Measurements from ENCODE around the gene ZNF474. TPM values are rescaled to one million over a fixed set of nuclear protein-coding genes. Genes with fewer than 3 reads are reported as not detected.

The ZNF474 gene
- total RNA-seq, 3 donors from 2014 or later = 0.28 to 0.61 TPM; not detected in 1

DNA sequence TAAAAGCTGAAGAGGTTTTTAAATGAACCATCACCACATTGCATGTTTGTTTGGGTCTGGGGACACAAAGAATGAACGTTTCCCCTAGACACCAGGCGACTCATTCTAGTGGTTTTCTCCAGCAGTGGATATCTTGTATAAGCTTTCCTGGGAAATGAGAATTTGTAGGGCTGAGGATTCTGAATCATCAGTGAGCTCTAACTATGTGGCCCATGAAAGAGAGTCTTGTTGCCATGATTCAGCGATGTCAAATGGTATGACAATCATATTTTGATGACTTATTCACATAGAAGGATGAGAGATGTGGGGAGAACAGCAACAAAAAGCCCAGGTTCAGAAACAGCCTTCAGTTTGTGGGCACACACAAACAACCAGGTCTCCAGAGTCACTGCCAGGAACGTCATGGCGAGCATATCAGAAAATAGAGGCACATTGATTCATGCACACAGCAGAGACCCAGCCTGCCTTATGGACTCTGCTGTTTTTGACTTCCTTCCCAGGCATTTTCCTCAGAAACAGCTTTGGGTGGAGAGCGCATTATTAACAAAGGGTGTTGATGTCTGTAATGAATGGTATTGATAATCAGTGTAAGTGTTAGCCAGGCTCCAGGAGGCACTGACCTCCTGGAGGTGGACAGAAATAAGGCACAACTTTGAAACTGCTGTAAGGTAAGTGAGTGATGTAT is 13.3 kb downstream of the ZNF474 start:
- H3K4me3 ChIP-seq = no peak overlapping the region
- H3K36me3 ChIP-seq (ENCODE audit: low read depth) = no peaks in the 10 kb centered on the region
- ATAC-seq (no peak), DNase-seq (no peak)
- H3K4me1 ChIP-seq (ENCODE audit: low read depth) = no peaks in the 10 kb centered on the region
- no peaks in the 10 kb centered on the region for H3K9me3 ChIP-seq
- TF ChIP-seq, protein P1, sequence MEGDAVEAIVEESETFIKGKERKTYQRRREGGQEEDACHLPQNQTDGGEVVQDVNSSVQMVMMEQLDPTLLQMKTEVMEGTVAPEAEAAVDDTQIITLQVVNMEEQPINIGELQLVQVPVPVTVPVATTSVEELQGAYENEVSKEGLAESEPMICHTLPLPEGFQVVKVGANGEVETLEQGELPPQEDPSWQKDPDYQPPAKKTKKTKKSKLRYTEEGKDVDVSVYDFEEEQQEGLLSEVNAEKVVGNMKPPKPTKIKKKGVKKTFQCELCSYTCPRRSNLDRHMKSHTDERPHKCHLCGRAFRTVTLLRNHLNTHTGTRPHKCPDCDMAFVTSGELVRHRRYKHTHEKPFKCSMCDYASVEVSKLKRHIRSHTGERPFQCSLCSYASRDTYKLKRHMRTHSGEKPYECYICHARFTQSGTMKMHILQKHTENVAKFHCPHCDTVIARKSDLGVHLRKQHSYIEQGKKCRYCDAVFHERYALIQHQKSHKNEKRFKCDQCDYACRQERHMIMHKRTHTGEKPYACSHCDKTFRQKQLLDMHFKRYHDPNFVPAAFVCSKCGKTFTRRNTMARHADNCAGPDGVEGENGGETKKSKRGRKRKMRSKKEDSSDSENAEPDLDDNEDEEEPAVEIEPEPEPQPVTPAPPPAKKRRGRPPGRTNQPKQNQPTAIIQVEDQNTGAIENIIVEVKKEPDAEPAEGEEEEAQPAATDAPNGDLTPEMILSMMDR (IDR thresholded peaks at IDR 0.05) = no peak
- intact Hi-C loops (cut with DNase I, micrococcal nuclease) = no loop called here

DNA sequence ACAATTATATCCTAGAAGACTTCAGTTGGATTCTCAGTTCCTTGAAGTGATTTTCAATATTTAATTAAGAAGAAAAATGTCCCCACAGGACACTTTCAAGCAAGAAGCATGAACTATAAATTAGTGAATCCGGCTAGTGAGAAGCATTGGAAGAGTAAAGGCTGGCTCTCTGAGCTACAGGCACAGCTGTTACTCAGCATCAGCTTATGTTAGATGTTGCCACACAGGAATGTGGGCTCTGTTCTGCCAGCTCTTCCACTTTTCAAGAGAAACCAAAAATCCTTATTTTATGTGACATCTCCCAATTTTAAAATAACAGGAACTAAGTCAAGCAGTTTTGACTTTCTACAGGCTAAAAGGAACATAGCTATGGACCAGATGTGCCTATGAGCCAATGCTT is 14.9 kb downstream of the ZNF474 start:
- intact Hi-C loops (cut with DNase I, micrococcal nuclease) = no loop called here
- Histone ChIP-seq H3K9me3 (no peaks in the 10 kb centered on the region), H3K36me3 (ENCODE audit: low read depth) (no peaks in the 10 kb centered on the region), H3K4me3 (no peak overlapping the region), H3K4me1 (ENCODE audit: low read depth) (no peaks in the 10 kb centered on the region)
- TF ChIP-seq, protein P1 (IDR thresholded peaks at IDR 0.05) = no peak
- no peak for DNase-seq
- ATAC-seq = no peak

- no peaks in the 10 kb centered on the region for H3K4me1 ChIP-seq (ENCODE audit: low read depth)
- no peaks in the 10 kb centered on the region for H3K36me3 ChIP-seq (ENCODE audit: low read depth)
- ATAC-seq (no peak), DNase-seq (no peak)
- intact Hi-C loops (cut with DNase I, micrococcal nuclease) = no loop called here
- TF ChIP-seq, protein P1 (IDR thresholded peaks at IDR 0.05) = no peak
- H3K9me3 ChIP-seq = no peaks in the 10 kb centered on the region
- no peak overlapping the region for H3K4me3 ChIP-seq
These were observed 16.6 kb downstream of the ZNF474 start for GRCh38 chr5:122145906-122146305.

DNA sequence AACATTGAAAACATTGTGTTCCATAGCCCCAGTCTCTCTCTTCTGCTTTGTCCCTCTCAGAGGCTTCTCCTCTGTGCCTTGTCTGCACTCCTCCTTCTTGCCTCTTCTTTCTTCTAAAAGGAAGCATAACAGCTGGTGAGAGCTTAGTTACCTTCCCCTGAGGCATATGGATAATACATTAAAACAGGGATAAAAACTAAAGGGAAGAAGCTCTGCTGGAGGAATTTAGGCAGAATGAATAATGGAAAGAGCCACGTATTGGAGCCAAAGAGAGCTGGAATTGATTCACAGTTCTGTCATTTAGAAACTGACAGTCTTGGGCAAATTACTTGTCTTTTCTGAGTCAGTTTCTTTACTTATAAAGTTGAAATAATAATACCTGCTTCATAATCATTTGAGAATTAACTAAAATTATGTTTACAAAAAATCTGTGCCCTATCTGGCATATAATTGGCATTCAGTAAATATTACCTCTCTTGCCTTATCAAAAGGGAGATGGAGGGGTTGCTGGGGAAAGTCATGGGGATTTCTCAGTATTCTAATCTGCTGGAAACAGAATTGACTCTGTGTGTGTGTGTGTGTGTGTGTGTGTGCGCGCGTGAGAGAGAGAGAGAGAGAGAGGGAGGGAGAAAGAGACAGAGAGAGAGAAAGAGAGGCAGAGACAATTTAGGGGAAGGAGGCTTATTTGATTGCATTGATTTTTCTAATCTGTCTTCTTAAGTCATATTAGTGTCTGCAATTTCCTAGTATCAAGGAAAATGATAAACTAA is 20.2 kb downstream of the ZNF474 start:
- intact Hi-C loops (cut with DNase I, micrococcal nuclease) = no loop called here
- no peaks in the 10 kb centered on the region for H3K9me3 ChIP-seq
- H3K4me3 ChIP-seq = no peak overlapping the region
- TF ChIP-seq, protein P1 (IDR thresholded peaks at IDR 0.05) = no peak
- H3K4me1 ChIP-seq (ENCODE audit: low read depth) = no peaks in the 10 kb centered on the region
- no peak for ATAC-seq
- H3K36me3 ChIP-seq (ENCODE audit: low read depth) = no peaks in the 10 kb centered on the region
- DNase-seq = no peak

DNA sequence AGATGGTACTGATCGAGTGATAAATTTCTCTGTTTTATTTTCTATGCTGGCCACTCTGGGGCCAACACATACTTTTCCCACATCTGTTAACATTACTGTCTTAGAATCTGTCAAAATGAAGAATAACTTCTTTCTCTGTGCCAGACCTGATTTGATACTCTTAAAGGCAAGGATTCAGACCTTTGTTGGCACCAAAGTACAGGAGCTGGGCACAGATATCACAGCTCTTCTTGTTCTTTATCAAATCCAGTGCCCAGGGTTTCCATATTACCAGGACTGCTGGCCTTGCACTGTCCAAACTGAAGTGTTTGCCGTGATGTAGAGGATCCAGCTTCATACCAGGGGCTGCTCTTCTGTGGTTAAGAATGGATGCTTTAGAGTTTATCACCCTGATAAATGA is 20.9 kb downstream of the ZNF474 start:
- DNase-seq = no peak
- Histone ChIP-seq H3K9me3 (no peaks in the 10 kb centered on the region), H3K4me1 (ENCODE audit: low read depth) (no peaks in the 10 kb centered on the region), H3K4me3 (no peak overlapping the region), H3K36me3 (ENCODE audit: low read depth) (no peaks in the 10 kb centered on the region)
- intact Hi-C loops (cut with DNase I, micrococcal nuclease) = no loop called here
- TF ChIP-seq, protein P1 (IDR thresholded peaks at IDR 0.05) = no peak
- ATAC-seq = no peak

Data from mucosa of descending colon (tissue), 3 donors.